ENCODE measurements around the gene UBE2E2.

The UBE2E2 gene

DNA sequence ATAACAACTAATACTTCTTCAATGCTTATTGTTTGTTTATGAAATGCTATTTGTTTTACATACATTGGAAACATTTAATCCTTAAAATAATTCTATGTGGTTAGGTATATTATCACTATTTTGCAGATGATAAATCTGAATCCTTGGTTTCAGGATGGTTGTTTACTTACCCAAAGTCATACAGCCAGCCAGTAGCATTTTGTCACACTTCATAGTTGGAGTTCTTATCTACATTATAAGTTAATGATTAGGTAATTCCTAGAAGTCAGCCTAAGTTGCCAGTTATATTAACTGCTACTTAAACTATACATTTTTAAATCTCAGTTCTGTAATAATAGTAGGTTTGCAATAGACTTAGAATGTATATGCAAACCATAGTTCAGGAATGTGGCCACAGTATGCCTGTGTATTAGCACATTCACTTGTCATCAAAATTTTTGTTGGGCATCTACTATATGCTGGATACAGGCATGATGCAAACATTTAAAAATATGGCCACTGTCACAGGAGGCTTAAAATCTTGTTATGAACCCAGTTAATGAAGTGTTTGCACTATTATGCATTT is 187.9 kb downstream of the UBE2E2 start:
- no peak for DNase-seq

DNA sequence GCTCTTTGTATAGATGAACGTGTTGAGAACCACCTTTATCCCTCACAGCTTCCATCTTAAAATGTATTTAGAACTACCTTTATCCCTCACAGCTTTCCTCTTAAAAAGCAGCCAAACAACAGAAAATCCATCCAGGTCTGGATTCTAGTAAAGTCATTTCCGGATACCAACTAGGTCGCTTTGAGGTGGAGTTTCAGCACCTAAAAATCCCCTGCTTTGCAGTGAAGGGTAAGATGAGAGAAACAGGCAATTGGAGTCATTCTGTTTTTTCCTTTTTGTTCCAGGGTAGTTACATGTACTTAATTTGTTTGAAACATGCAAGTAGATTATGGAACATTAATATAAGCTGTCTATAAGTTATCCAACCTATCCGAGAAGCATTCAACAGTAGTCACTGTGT is 192.0 kb downstream of the UBE2E2 start:
- no peak for DNase-seq

DNA sequence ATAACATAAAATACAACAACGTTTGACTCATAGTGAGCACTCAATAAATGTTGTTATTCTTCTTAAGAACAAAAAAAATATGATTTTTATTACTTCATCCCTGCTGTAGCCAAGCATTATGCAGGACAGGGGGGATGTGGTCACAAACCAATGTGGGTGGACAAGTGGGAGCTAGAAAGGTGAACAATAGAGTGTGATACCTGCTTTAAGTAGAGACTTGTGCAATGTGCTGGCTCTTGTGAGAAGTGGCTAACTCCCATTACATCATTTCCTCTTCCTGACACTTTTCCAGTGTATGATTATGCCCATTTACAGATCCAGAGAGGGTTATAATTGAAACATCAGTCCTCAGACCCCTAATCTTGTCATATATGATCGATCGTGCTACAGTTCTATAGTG is 193.6 kb downstream of the UBE2E2 start:
- no peak for DNase-seq

DNA sequence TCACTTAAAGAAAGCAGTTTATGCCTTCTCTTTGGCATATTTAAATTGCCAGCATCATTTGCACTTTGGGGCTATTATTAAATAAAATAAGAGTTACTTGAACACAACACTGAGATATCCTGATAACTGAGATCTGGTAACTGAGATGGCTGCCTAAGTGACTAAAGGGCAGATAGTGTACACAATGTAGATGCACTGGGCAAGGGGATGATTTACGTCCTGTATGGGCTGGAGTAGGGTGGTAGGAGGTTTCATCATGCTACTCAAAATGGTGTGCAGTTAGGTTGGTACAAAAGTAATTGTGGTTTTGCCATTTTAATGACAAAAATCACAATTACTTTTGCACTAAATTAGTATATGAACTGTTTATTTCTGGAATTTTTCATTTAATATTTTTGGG is 196.1 kb downstream of the UBE2E2 start:
- no peak for DNase-seq

DNA sequence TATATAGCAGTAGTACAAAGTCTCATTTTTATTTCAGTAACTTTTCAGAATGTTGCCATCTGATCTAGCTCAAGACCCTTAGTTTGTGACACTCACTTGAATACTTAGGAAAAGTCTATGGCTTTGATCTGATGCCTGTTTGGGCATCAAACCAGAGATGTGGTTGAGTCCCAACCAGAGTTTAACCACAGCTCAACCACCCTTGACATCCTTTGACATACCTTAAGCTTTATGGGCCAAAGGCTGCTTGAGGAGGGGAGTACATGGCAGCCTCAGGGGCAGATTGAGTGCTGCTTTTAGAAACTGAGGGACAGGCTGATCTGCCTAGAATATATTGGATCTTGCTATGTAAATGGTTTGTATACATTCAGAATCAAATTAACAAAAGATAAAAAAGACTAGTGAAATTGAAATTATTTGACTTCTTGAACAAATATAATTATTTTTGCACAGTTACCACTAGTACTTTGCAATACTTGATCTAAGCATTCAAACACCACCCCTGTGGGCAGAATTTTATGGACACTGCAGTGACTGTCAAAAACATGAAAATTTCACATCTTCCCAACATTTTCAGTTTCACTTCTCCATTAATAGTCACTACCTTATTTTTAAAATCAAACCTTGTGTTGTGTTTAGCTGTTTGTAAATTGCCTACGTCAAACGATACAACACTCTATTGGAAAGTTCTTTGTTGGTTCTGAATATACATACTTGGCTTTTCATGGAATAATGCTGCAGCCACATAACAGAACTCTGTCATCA is 199.8 kb downstream of the UBE2E2 start:
- DNase-seq, result no peak

DNA sequence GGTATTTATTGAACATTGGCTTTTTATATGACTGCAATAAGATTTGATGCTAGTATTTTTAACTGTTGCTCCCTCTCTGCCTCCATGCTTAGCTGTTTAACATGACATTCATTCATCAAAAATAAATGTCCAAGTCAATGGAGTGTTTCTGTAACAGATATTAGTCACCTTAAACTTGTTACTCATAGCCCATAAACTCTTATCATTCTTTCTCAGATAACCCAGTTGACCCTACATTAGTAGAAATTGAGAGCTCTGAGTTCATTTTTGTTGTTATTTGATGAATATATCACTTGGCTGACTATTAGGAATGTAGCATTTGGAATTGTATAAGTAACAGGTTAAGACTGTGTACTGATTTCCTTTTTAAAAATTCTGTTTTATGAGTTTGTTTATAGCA is 201.1 kb downstream of the UBE2E2 start:
- no peak for DNase-seq

DNA sequence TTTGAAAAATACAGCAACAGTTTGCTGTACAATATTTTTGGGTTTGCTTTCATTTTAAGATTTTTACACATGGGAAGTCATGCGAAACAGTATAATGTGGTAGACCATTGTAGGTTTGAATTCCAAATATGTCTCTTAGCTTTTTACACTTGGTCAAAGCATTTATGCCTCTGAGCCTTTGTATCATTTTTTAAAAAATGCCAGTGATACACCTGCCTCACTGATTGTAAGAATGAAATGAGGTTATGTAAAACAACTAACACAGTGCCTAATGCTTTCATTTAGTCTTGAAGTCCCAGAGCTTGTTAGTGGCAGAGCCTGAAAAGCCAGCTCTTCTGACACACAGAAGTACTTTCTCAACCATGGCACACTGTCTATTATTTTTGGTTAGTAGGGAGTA is 202.0 kb downstream of the UBE2E2 start:
- DNase-seq, result no peak

DNA sequence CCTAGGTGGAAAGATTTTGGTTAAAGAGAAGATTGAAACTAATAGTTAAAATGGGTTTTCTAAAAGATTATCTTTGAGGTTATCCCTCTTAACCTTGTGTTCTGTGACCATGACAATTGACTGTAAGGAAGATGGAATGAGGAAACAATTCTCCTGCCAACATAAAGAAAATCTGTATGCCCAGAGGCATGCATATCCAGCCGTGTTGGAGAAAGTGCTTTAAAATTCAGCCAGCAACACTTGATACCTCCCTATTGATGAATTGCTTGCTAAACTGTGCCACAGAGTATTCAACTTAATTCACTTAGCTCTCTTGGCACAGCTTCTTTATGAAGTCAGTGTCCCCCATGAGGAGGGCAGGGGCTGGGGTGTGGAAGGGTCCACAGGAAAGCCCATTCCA is 203.5 kb downstream of the UBE2E2 start:
- DNase-seq, result no peak

DNA sequence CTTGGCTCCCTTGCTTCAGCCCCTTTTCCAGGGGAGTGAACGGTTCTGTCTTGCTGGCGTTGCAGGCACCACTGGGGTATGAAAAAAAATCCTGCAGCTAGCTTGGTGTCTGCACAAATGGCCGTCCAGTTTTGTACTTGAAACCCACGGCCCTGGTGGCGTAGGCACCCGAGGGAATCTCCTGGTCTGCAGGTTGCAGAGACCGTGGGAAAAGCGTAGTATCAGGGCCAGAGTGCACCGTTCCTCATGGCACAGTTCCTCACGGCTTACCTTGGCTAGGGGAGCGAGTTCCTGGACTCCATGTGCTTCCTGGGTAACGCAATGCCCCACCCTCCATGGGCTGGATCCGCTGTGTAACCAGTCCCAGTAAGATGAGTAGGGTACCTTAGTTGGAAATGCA is 214.9 kb downstream of the UBE2E2 start:
- no peak for DNase-seq

DNA sequence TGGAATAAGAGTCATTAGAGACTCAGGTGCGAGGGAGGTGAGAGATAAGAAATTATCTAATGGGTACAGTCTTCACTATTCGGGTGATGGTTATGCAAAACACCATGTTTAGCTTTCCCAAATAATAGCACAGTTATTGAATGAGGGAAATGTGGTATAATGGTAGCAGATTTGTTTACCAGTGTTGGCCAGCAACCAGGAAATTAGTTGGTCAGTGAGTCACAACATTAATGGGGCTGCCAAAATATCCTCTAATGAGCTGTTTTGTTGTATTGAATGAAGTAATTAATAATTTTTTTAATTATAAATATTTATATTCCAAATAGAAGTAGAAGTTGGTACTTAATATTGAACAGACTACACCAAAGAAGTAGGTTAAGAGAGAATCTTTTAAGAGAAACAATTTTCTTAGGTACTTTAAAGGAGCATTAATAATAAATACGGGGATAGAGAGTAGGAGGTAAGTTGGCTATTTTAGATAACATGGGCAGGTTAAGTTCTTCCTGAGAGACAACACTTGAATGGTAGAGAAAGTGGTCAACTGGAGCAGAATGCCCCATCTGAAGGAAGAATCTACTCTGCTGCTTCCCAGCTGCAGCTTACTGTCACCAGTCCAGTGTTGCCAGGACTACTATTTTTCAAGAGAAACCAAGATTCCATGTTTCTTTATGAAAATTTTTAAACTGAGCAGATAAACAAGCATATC is 218.8 kb downstream of the UBE2E2 start:
- no peak for DNase-seq

DNA sequence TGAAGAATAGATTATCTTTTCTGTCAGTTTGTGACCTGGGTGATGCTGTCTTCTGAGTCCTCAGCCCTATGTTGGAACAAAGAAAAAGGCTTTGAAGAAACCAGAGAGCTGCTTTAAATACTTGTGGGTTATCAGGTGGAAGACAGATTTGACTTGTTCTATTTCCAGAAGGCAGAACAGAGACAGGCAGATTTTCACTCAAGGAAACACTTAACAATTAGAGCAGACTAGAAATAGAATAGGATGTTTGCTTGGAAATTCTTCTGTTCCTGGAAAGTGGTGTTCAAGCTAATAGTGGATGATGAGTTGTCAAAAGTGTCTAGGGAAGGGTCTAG is 219.4 kb downstream of the UBE2E2 start:
- no peak for DNase-seq

DNA sequence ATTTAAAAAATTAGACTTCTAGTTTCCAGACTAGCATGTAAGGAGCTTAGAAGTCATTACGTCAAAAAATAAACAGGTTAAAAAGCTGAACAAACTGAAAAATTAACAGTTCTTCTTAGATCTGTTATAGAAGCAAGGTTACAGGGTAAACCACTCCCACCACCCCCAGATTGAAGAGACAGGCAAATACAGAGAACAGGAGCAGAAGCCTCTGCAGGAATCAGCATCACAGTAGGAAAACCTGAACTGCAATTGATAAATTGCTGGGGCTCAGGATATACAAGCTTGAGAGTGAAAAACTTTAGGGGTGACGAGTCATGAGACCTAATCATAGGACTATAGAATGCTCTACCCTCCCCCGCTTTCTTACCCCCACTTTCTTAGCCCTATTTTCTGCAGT is 222.3 kb downstream of the UBE2E2 start:
- no peak for DNase-seq

DNA sequence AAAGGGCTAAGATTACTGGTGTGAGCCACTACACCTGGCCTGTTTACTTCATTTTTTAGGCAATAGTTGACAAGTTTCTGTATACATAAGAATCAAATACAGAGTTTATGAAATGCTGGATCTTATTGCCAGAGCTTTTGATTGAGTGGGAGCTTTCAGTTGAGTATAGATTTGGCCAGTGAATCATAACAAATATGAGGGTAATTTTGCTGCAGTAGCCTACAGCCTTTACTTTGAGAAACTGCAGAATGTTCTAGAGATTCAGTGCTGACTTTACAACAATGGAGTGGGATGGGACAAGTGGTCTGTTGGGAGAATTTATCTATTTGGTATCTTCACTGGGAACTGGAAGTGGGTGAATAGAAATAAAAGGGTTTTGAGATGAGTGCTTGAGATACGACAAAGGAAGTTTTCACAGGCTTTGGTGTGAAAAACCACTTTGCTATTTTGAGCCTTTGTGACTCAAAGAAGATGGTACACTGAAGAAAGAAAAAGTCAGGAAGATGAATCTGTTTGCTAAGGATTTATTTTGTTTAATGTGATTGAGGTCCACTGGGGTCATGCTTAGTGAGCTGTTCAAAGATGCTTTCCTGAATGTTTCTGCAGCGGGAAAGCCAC is 227.8 kb downstream of the UBE2E2 start:
- DNase-seq, result no peak

DNA sequence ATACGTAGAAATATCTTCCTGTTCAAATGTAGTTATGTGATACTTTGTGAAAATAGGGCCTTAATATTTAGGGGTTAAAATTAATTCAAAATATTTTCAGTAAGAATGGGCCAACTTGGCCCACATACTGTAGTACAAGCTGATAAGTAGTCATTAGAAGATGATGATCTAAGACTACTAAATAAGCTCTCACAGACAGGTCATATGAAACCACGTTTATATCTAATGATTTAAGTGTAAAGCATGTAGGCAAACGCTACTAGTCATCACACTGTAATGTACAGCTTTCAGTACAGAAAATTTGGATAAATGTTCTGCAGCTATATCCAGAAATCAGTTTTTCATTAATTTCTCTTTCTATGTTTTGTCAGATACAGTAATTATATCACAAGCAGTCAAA is 228.6 kb downstream of the UBE2E2 start:
- DNase-seq, result no peak

DNA sequence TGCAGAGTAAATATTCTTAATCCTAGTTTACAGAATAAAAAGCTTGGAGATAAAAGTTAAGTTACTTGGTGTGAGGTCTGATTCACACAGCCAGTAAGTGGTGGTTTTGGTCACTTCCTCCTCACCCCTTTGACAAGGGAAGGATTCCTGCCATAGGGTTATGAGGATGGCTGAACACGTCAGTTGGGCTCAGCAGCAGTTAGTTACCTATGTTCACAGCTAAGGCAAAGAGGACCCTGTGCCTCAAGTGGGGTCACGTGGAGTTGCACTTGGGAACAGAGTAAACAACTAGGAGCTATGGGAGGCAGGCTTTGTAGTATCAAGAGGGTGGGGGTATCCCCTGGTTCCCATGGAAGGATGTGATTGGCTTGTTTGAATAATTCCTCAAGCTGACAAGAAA is 232.2 kb downstream of the UBE2E2 start:
- DNase-seq, result no peak

DNA sequence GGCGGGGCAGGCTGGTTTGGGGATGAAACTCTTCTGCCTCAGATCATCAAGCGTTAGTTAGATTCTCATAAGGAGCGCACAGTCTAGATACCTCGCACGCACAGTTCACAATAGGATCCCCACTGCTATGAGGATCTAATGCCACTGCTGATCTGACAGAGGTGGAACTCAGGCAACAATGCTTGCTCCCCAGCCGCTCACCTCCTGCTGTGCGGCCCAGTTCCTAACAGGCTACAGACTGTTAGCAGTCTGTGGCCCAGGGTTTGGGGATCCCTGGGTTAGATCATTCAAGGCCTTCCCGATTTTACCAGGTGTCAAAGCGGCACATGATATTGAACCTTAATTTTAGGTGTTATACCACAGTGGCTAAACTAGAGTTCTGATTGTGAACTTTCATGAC is 232.8 kb downstream of the UBE2E2 start:
- no peak for DNase-seq

DNA sequence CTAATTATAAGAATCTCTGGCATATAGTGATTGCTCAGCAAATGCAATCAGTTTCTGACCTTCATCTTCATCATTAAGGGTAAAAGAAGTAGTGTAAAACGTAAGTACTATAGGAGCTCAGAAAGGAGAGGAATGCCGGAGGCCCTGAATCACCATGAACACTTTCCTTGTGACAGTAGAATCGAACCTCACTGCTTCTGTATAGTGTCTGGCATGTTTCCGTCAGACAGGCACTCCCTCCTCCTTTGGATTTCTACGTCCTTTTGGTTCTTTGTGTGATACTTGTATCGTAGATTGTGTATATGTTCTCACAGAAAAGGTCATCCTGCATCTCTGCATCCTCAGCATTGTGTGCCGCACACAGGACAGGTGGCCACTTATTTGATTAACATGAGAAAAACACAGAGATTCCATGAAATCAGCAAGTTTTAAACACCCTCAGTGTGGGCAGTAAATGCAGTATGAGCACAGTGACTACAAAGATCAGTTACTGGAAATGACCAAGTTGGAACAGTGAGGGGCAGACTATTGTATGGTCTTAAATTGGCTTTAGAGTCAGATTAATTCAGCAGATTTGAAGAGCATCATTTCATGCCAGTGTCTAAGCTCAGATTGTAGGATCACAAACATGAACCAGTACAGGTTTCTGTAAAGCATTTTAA is 234.5 kb downstream of the UBE2E2 start:
- no peak for DNase-seq

DNA sequence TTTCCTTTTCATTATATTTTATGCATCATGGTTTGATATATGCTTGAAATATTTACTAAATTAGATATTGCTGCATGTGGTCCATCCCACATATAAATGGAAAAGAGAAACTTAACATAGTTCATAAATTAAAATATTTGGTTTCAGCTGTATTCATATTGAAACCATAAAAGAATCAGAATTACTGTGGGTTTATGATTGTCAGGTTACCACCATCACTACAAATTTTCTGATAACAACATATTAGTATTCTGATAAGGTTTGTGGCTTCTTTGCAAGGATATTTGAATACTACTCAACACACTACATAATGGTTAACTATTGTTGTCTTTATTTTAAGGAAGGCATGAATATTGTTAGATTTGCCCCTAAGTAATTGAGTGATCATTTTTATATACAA is 235.5 kb downstream of the UBE2E2 start:
- no peak for DNase-seq

DNA sequence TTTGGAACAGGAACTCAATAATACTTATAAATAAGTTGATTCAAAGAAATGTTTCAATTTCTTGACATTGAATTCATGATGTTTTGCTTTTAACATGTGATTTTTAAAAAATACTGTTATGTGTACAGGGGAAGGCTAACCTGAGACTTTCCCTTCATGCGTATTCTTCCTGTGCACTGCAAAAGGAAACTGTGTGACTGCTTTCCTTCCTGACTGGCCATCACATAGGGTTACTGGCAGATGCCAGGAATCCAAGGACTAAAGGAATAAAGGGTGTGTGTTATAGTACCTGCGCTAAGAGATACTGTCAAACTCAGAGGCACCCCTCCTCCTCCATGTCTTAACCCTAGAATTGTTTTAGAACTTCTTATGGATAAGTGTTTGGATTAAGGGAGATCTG is 236.0 kb downstream of the UBE2E2 start:
- no peak for DNase-seq

DNA sequence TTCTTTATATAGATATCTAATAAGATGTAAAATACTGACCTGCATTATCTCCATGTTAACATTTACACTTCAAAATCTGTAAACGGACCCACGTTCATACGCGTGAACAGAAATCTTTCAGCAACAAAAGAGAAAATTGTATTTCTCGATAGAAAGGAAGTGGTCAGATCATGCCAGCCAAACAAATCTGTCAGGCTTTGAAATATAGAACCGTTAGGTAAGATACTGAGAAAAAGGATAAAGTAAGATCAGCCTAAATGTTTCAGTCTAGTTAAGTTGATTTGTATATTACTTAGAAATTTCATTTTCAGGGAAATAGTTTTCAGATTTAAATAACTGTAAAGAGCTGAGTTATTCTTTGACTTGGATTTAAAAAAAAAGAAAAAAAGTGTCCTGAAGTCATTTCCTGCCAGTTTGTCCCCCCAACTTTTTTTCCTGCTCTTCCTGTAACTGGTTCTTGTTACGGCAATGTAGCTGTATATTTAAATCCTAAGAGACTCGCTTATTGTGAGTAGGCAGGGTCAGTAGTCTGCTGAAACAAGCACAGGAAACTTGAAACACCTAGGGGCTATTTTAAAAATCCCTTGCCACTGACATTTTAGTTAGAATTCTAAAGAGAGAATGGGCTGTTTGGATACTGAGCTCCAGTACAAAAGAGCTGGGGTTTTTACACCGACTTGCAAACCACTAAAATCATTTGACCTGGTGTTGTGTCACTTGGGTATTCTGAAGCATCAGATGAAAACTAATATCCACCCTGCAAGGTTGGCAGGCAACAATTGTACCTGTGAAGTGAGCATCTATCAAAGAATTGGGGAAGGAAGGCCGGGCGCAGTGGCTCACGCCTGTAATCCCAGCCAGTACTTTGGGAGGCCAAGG is 237.5 kb downstream of the UBE2E2 start:
- no peak for DNase-seq

DNA sequence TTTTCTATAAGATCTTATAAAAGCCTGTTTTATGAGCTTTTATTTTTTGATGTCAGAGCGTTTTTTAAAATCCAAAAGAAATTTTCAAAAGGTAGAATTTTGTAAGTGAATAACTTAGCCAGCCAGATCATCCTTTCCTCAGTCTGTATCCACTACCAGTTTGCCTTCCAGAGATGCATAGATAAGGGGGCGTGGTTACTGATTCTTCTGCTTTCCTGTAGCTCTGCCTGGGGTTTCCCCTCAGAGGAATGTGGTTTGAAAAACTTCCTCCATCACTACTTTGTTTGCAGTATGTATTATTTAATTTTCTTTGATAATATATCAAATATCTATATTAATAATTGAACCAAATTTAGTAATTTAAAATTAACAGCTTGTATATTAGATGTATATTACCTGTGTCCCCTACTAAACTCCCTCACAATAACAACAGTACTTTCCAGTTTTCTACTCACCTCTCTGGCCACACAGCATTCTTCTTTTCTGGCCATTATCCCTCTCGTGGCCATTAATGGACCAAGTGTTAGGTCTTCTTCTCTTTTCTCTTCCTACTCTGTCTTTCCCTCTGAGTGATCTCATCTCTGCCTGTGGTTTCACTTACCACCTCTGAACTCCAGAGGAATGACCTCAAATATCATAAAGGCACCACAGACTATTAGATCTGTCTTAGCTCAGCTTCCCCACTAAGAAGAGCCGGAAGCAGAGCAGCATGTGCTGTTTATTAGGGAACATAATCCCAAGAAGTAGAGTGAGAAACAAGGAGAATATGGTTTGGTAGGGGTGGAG is 239.7 kb downstream of the UBE2E2 start:
- no peak for DNase-seq

DNA sequence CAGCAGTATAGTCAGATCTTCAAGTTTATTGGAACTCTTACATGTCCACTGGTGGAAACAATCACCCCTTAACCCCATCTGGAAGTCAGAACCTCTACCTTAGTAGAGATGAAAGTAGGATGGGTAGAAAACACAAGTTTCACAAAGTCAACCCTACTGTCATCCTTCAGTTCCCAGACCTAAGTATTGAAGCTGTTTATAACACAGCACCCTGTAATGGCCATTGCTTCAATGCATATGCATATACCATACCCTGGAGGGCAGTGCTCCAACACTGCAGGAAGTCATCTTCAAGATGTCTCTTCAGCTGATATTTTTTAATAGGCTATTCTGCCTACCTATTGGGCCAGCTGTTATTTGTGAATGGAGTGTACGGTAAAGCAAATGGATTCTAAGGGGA is 241.3 kb downstream of the UBE2E2 start:
- no peak for DNase-seq
